ENCODE data around the gene OR7C2.

DNA sequence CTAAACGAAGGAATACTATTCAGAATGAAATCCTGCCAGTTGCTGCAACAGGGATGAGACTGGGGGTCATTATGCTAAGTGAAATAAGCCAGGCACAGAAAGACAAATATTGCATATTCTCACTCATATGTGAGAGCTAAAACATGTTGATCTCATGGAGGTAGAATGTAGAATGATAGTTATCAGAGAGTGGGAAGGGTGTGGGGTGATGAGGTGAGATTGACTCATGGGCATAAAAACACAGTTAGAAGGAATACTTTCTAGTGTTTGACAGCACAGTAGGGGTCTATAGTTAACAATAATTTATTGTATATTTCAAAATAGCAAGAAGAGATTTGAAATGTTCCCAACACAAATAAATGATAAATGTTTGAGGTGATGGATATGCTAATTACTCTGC, 7.8 kb upstream of the OR7C2 start:
- no peak for TF ChIP-seq EZH2 (IDR thresholded peaks at IDR 0.05; ENCODE audit: borderline replicate concordance, low read depth, low read length, poor library complexity, severe bottlenecking)
- TF ChIP-seq, protein P1, sequence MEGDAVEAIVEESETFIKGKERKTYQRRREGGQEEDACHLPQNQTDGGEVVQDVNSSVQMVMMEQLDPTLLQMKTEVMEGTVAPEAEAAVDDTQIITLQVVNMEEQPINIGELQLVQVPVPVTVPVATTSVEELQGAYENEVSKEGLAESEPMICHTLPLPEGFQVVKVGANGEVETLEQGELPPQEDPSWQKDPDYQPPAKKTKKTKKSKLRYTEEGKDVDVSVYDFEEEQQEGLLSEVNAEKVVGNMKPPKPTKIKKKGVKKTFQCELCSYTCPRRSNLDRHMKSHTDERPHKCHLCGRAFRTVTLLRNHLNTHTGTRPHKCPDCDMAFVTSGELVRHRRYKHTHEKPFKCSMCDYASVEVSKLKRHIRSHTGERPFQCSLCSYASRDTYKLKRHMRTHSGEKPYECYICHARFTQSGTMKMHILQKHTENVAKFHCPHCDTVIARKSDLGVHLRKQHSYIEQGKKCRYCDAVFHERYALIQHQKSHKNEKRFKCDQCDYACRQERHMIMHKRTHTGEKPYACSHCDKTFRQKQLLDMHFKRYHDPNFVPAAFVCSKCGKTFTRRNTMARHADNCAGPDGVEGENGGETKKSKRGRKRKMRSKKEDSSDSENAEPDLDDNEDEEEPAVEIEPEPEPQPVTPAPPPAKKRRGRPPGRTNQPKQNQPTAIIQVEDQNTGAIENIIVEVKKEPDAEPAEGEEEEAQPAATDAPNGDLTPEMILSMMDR (conservative IDR thresholded peaks at IDR 0.05; ENCODE audit: low read depth, low read length), result no peak
